Colonic mucosa (tissue), 4 donors: Measurements from ENCODE around the gene TFDP1. TPM values are rescaled to one million over a fixed set of nuclear protein-coding genes. Genes with fewer than 3 reads are reported as not detected.

Source experiments
- DNase-seq: peaks from one replicate; pipeline ENCODE4 v3.0.0-alpha.2; 2020
- H3K27ac ChIP-seq: fragments of 200-600 bp; one replicate; pipeline ENCODE4 v1.8.0; 2021
- H3K27me3 ChIP-seq: fragments of 200-600 bp; one replicate; pipeline ENCODE4 v1.8.0; 2021
- H3K36me3 ChIP-seq: fragments of 200-600 bp; one replicate; pipeline ENCODE4 v1.8.0; 2021
- H3K4me1 ChIP-seq: fragments of 200-600 bp; one replicate; pipeline ENCODE4 v1.8.0; 2021; ENCODE audit warnings: mild to moderate bottlenecking
- H3K4me3 ChIP-seq: fragments of 200-600 bp; one replicate; pipeline ENCODE4 v1.8.0; 2021
- H3K9ac ChIP-seq, 2 donors: one replicate each; pipeline ENCODE4 v1.7.0; 2013; ENCODE audit warnings: control low read depth in 2 of 2, low read depth in 2 of 2, low read length in 2 of 2
- H3K9me3 ChIP-seq: fragments of 200-600 bp; one replicate; pipeline ENCODE4 v1.8.0; 2021
- intact Hi-C: fragments of 100-400 bp; cut with DNase I; formaldehyde crosslinking; loops from one replicate; pipeline ENCODE4 v1.14.1; 2022
- total RNA-seq, 2 donors: library from RNA; stranded (reverse); fragmentation: NEBNext Ultra II Directional in 1 of 2; extraction: Animal tissue kit (Norgen Biotek cat#: 25700) in 1 of 2; gene quantifications; one replicate each; pipeline ENCODE4 v1.2.1, GENCODE V29; 2021
- TF ChIP-seq, protein P1 (sequence below): fragments of 200-600 bp; IDR thresholded peaks from one replicate; pipeline ENCODE4 v1.8.0; 2022; ENCODE audit warnings: antibody characterized with exemption, mild to moderate bottlenecking
- donor health status: healthy.
- donor health status: DM: no; HTN: no; CAD: no.
- donor health status: DM: no; HTN: no; CAD: no.

Gene TFDP1
- 100 to 1,000 TPM in 1 of 2 donors, 10 to 100 TPM in 1; 60.3 to 112 TPM for total RNA-seq

DNA sequence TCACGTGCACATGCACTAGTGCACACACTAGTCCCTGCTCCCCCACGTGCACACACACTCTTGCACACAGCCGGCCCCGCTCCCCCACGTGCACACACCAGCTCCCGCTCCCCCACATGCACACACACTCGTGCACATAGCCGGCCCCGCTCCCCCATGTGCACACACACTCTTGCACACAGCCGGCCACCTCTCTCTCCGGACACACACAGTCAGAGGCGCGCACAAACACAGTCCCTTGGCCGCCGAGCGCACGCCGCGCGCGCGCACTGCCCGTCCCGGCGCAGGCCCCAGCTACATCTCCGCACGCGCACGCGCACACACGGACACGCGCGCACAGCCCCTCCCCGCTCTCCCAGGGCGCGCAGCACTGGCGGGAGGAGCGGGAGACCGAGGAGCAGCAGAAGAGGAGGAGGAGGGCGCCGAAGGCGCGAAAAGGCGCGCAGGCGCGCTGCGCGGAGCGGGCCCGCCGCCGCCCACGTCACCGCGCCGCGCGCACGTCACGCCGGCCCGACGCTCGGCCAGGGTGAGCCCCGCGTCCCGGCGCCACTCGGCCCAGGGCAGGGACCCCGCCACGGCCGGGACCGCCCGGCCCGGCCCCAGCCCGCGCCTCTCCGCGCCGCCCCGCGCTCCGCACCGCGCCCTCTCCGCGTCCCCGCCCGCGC, at the start of gene TFDP1:
TFDP1 (plus strand) TSS at position 549 of the 665 bp plus-strand sequence. CDS start 1,085 bp downstream, outside the sequence.
- no peaks in the 10 kb centered on the region for H3K9me3 ChIP-seq
- TF ChIP-seq, protein P1, sequence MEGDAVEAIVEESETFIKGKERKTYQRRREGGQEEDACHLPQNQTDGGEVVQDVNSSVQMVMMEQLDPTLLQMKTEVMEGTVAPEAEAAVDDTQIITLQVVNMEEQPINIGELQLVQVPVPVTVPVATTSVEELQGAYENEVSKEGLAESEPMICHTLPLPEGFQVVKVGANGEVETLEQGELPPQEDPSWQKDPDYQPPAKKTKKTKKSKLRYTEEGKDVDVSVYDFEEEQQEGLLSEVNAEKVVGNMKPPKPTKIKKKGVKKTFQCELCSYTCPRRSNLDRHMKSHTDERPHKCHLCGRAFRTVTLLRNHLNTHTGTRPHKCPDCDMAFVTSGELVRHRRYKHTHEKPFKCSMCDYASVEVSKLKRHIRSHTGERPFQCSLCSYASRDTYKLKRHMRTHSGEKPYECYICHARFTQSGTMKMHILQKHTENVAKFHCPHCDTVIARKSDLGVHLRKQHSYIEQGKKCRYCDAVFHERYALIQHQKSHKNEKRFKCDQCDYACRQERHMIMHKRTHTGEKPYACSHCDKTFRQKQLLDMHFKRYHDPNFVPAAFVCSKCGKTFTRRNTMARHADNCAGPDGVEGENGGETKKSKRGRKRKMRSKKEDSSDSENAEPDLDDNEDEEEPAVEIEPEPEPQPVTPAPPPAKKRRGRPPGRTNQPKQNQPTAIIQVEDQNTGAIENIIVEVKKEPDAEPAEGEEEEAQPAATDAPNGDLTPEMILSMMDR, result no peak
- H3K27me3 ChIP-seq, result no peaks in the 10 kb centered on the region
- peak within 1 kb of the TSS in 1 of 2 donors; percentile 63 for H3K9ac ChIP-seq
- H3K27ac ChIP-seq, result no peak within 1 kb of the TSS
- intact Hi-C loops, result no loop called here
- peak; percentile 86 for DNase-seq
- H3K36me3 ChIP-seq, result no peaks in the 10 kb centered on the region
- H3K4me3 ChIP-seq, result peak within 1 kb of the TSS; percentile 65
- peaks cover 4% of the 10 kb centered on the region for H3K4me1 ChIP-seq

DNA sequence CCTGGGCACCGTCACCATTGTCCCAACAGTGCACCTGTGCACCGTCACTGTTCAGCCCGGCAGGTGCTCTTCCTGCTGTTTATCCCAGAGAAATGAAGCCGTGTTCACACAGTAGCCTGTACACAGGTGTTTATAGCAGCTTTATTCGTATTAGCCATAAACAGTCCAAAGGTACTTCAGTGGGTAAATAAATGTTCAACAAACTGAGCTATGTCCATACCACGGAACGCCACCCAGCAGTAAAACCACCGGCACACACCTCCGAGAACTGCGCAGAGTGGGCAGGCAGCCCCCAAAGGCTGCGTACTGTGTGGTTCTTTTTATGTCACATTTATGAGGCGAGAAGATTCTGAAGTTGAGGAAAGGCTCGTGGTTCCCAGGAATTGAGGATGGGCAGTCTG, 49.2 kb upstream of the TFDP1 start:
- Histone ChIP-seq H3K36me3 (no peaks in the 10 kb centered on the region), H3K9ac (no peak overlapping the region), H3K27me3 (no peaks in the 10 kb centered on the region), H3K9me3 (no peaks in the 10 kb centered on the region), H3K27ac (no peak overlapping the region), H3K4me3 (no peak overlapping the region), H3K4me1 (no peaks in the 10 kb centered on the region)
- TF ChIP-seq, protein P1, result no peak
- DNase-seq, result peak; percentile 34
- intact Hi-C loops, result no loop called here

DNA sequence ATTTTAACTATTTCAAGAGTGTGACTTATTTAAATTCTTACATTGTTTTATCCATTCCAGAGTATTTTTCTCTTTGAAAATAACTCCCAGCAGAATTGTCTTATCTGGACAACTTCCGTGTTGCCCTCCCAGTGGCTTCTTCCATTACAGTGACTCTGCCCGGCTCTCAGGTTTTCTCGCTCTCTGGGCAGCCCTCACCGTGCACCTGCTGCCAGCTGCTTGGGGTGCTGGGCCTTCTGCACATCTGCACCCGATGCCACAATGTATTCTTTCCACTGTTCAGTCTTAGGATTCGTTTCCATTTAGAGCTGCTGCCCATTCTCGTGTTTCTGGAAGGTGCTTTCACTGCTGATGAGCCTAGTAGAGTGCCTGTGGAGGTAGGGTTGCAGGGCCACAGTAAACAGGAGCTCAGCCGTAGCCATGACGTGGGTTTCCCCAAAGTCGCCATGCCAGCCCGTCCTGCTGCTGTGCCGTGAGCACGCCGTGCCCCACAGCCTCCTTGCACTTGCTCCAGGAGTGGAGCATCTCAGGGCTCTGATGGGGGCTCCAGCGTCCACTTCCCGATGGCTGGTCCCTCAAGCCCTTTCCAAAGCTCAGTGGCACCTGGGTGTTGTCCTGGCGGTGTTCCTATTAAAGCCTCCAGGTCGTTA, 48.0 kb upstream of the TFDP1 start:
- H3K27ac ChIP-seq, result no peak overlapping the region
- no peak for DNase-seq
- no peak overlapping the region for H3K4me3 ChIP-seq
- intact Hi-C loops, result no loop called here
- no peaks in the 10 kb centered on the region for H3K36me3 ChIP-seq
- no peak overlapping the region for H3K9ac ChIP-seq
- H3K9me3 ChIP-seq, result no peaks in the 10 kb centered on the region
- TF ChIP-seq, protein P1, result no peak
- H3K27me3 ChIP-seq, result no peaks in the 10 kb centered on the region
- H3K4me1 ChIP-seq, result no peaks in the 10 kb centered on the region

DNA sequence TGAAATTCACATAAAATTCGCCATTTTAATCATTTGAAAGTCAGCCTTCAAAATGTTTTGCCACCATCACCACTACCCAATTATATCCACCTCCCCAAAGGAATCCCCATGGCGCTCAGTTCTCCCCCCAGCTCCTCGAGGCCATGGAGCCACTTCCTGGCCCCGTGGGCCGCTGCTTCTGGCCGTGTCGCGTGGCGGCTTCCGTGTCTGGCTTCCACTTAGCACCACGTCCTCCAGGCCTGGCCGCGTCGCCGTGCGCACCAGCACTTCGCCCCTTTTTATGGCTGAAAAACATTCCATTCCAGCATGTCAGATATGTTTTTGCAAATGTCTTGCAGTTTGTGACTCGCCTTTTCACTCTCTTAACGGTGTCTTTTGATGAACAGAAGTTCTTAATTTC, 47.3 kb upstream of the TFDP1 start:
- no peaks in the 10 kb centered on the region for H3K4me1 ChIP-seq
- TF ChIP-seq, protein P1, result no peak
- H3K4me3 ChIP-seq, result no peak overlapping the region
- H3K27ac ChIP-seq, result no peak overlapping the region
- no peaks in the 10 kb centered on the region for H3K27me3 ChIP-seq
- no peak overlapping the region for H3K9ac ChIP-seq
- H3K9me3 ChIP-seq, result no peaks in the 10 kb centered on the region
- DNase-seq, result no peak
- H3K36me3 ChIP-seq, result no peaks in the 10 kb centered on the region
- intact Hi-C loops, result no loop called here

GRCh38 chr13:113537909-113538688, 46.5 kb upstream of the TFDP1 start:
- Histone ChIP-seq H3K36me3 (no peaks in the 10 kb centered on the region), H3K4me3 (no peak overlapping the region), H3K27ac (no peak overlapping the region), H3K9ac (no peak overlapping the region), H3K9me3 (no peaks in the 10 kb centered on the region), H3K4me1 (no peaks in the 10 kb centered on the region), H3K27me3 (no peaks in the 10 kb centered on the region)
- no peak for DNase-seq
- intact Hi-C loops, result no loop called here
- TF ChIP-seq, protein P1, result no peak
